ENCODE measurements around the gene ZNF101. TPM values are rescaled to one million over a fixed set of nuclear protein-coding genes. Genes with fewer than 3 reads are reported as not detected.

The ZNF101 gene
- total RNA-seq, 1 experiment from 2014 or later: 51.4 TPM

DNA sequence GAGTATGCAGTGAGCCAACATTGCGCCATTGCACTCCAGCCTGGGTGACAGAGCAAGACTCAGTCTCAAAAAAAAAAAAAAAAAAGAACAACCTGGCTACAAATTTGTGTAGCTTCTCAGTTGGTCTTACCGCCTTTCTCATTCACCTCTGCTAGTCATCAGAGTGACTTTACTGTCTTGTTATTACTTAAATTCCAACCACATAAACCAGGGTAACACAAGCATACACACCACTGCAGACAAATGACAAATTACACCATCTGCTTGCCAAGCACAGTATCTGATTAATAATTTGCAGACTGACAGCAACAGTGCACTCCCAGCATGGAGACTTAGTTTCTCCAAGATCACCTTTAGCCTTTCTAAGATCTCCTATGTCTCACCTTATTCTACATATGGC is 53.3 kb downstream of the ZNF101 start:
- peaks cover 87% of the 10 kb centered on the region for H3K36me3 Mint-ChIP-seq
- POLR2A ChIA-PET: no interaction called here

More for the DNA sequence above, 53.3 kb downstream of the ZNF101 start:
- Mint-ChIP-seq H3K27ac (no peak overlapping the region), H3K4me3 (no peak overlapping the region), H3K27me3 (ENCODE audit: low read depth) (peaks cover 26% of the 10 kb centered on the region), H3K4me1 (no peaks in the 10 kb centered on the region), H3K9me3 (peaks cover 97% of the 10 kb centered on the region)
- TF ChIP-seq, protein P1, sequence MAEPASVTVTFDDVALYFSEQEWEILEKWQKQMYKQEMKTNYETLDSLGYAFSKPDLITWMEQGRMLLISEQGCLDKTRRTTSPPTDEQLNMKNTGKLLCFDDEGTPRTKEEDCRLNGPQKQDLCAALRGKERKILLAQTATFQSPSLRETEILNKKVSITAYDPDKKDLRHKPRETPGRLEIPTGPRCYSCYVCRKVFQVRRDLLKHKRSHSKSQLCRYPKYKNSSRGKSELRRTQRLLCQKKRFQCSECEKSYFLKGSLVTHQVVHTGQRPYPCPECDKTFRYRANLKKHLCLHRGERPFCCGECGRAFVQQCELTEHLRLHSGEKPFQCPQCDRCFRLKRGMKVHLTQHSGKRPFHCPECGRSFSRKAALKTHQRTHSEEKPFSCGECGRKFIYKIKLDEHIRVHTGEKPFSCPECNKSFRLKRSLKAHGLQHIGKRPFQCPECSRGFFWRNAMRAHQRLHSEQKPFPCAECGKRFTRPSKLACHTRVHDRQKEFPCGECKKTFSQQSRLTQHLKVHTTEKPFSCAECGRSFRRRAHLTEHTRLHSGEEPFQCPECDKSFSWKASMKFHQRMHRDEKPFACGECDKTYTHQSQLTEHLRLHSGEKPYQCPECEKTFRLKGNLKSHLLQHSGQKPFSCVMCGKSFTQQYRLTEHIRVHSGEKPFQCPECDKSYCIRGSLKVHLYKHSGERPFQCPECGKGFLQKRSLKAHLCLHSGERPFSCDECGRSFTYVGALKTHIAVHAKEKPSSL (CRISPR knock-in tag; conservative IDR thresholded peaks at IDR 0.05): no peak
- TF ChIP-seq, protein P2, sequence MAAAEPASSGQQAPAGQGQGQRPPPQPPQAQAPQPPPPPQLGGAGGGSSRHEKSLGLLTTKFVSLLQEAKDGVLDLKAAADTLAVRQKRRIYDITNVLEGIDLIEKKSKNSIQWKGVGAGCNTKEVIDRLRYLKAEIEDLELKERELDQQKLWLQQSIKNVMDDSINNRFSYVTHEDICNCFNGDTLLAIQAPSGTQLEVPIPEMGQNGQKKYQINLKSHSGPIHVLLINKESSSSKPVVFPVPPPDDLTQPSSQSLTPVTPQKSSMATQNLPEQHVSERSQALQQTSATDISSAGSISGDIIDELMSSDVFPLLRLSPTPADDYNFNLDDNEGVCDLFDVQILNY (CRISPR knock-in tag; IDR thresholded peaks at IDR 0.05): no peak
- no peak for TF ChIP-seq SOX15 (CRISPR knock-in tag; IDR thresholded peaks at IDR 0.05)
- no peak for TF ChIP-seq ZNF416 (CRISPR knock-in tag; IDR thresholded peaks at IDR 0.05)
- no peak for TF ChIP-seq ZNF671 (CRISPR knock-in tag; IDR thresholded peaks at IDR 0.05)
- no peak for TF ChIP-seq ZNF423 (CRISPR knock-in tag; IDR thresholded peaks at IDR 0.05)
- no peak for TF ChIP-seq RORB (CRISPR knock-in tag; IDR thresholded peaks at IDR 0.05)
- no peak for TF ChIP-seq ATF2 (CRISPR knock-in tag; IDR thresholded peaks at IDR 0.05; ENCODE audit: borderline replicate concordance, low read depth)
- no peak for TF ChIP-seq CDX4 (CRISPR knock-in tag; IDR thresholded peaks at IDR 0.05; ENCODE audit: borderline replicate concordance)
- TF ChIP-seq, protein P3, sequence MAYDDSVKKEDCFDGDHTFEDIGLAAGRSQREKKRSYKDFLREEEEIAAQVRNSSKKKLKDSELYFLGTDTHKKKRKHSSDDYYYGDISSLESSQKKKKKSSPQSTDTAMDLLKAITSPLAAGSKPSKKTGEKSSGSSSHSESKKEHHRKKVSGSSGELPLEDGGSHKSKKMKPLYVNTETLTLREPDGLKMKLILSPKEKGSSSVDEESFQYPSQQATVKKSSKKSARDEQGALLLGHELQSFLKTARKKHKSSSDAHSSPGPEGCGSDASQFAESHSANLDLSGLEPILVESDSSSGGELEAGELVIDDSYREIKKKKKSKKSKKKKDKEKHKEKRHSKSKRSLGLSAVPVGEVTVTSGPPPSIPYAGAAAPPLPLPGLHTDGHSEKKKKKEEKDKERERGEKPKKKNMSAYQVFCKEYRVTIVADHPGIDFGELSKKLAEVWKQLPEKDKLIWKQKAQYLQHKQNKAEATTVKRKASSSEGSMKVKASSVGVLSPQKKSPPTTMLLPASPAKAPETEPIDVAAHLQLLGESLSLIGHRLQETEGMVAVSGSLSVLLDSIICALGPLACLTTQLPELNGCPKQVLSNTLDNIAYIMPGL (CRISPR knock-in tag; IDR thresholded peaks at IDR 0.05): no peak
- no peak for TF ChIP-seq EMX1 (CRISPR knock-in tag; IDR thresholded peaks at IDR 0.05)
- TF ChIP-seq IRF1 (CRISPR knock-in tag; IDR thresholded peaks at IDR 0.05): no peak
- TF ChIP-seq USF2 (CRISPR knock-in tag; IDR thresholded peaks at IDR 0.05): no peak
- TF ChIP-seq NR3C1 (CRISPR knock-in tag; conservative IDR thresholded peaks at IDR 0.05; ENCODE audit: low read depth): no peak
- no peak for TF ChIP-seq IRF2 (CRISPR knock-in tag; IDR thresholded peaks at IDR 0.05; ENCODE audit: borderline replicate concordance, low read depth)
- TF ChIP-seq ZNF232 (CRISPR knock-in tag; IDR thresholded peaks at IDR 0.05): no peak
- TF ChIP-seq, protein P4, sequence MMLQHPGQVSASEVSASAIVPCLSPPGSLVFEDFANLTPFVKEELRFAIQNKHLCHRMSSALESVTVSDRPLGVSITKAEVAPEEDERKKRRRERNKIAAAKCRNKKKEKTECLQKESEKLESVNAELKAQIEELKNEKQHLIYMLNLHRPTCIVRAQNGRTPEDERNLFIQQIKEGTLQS (CRISPR knock-in tag; conservative IDR thresholded peaks at IDR 0.05): no peak
- no peak for TF ChIP-seq ZMAT4 (CRISPR knock-in tag; IDR thresholded peaks at IDR 0.05)
- TF ChIP-seq, protein P5, sequence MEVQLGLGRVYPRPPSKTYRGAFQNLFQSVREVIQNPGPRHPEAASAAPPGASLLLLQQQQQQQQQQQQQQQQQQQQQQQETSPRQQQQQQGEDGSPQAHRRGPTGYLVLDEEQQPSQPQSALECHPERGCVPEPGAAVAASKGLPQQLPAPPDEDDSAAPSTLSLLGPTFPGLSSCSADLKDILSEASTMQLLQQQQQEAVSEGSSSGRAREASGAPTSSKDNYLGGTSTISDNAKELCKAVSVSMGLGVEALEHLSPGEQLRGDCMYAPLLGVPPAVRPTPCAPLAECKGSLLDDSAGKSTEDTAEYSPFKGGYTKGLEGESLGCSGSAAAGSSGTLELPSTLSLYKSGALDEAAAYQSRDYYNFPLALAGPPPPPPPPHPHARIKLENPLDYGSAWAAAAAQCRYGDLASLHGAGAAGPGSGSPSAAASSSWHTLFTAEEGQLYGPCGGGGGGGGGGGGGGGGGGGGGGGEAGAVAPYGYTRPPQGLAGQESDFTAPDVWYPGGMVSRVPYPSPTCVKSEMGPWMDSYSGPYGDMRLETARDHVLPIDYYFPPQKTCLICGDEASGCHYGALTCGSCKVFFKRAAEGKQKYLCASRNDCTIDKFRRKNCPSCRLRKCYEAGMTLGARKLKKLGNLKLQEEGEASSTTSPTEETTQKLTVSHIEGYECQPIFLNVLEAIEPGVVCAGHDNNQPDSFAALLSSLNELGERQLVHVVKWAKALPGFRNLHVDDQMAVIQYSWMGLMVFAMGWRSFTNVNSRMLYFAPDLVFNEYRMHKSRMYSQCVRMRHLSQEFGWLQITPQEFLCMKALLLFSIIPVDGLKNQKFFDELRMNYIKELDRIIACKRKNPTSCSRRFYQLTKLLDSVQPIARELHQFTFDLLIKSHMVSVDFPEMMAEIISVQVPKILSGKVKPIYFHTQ (CRISPR knock-in tag; IDR thresholded peaks at IDR 0.05): no peak
- TF ChIP-seq, protein P6, sequence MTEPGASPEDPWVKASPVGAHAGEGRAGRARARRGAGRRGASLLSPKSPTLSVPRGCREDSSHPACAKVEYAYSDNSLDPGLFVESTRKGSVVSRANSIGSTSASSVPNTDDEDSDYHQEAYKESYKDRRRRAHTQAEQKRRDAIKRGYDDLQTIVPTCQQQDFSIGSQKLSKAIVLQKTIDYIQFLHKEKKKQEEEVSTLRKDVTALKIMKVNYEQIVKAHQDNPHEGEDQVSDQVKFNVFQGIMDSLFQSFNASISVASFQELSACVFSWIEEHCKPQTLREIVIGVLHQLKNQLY (CRISPR knock-in tag; IDR thresholded peaks at IDR 0.05): no peak
- ATAC-seq (no peak), DNase-seq (ENCODE audit: low spot score) (no peak)
- CTCF ChIA-PET: no interaction called here
